DMS153 treated with DMSO at 0.1 percent for 48 hours (cell line): ENCODE results near the gene DDX27.

Experiments used
- DNase-seq: peaks from one replicate; lab custom pipeline; 2025; ENCODE audit not compliant: unreplicated experiment; lab: John Stamatoyannopoulos, UW

The DDX27 gene

DNA sequence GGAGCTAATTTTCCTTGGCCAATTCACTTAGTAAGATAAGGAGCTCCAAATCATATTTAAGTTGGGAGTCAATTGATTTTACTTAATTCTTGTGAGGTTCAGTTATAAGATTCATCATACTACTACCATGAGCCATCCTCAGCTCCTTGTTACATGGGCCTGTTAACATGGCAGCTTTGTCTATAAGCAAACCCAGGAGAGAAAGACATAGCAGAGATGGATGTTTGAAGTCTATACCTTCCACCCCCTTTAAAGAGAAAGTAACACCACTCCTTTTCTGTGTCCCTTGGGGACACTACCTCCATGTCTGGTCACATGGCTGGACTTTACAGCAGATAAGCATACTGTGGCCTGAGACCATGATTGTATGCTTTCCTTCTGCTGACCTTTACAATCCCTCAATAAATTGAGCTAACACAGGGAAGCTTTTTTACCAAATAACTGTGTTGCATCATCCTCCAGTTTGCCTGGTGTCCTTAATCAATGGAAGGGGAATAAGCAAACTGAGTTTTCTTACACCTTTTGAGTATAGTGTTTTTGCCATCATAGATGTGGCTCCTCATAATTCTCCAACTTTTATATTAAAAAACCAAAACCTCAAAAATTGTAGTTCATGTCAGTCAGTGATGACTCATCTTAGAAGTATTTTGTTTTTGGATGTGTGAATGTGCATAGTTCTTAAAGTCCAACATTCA, 68.5 kb downstream of the DDX27 start:
- no peak for DNase-seq

- DNase-seq = no peak
Measured at GRCh38 chr20:49288250-49288751, 69.1 kb downstream of the DDX27 start.

GRCh38 chr20:49288784-49289696, 69.8 kb downstream of the DDX27 start:
- DNase-seq = no peak

- DNase-seq = no peak
Measured at GRCh38 chr20:49290608-49291191, 71.5 kb downstream of the DDX27 start.

- DNase-seq = no peak
Measured at GRCh38 chr20:49291200-49291599, 72.0 kb downstream of the DDX27 start.

GRCh38 chr20:49292010-49292409, 72.8 kb downstream of the DDX27 start:
- DNase-seq = no peak

GRCh38 chr20:49293122-49293521, 73.9 kb downstream of the DDX27 start:
- no peak for DNase-seq
